Measurements from ENCODE around the gene SLC25A53. TPM values are rescaled to one million over a fixed set of nuclear protein-coding genes. Genes with fewer than 3 reads are reported as not detected.

The SLC25A53 gene
- total RNA-seq, 1 experiment from 2014 or later: 9.8 TPM

DNA sequence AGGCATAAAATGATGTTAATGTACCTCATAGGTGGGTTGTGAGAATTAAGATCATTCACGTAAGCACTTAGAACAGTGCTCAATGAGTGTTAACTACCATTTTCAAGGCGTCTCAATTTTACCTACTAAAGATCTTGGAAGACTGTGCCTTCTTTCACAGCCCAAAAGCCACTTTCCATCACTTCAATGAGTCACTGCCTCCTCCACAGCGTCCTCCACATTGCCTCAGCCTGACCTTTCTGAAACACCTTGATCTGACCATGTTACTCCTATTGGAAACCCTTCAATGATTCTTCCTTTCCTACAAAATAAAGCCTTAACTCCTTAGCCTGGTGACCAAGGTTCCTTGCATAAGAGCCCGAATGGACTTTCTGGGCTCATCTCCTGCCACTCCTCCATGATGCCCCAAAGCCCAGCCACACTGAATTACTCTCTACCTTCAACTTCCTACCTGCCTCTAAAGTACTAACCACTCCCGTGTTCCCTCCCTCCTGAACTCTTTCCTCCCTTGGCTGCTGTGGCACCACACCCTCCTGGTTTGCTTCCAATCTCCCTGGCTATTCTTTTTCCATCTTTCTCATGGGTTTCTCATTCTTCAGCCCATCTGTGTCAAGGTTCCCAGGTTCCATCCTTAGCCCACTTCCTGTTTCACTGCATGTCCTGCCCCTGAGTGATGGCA lies 22.1 kb downstream of the SLC25A53 start:
- TF ChIP-seq POLR2AphosphoS5 (IDR thresholded peaks at IDR 0.05; ENCODE audit: low read depth, low read length): no peak
- TF ChIP-seq, protein P1, sequence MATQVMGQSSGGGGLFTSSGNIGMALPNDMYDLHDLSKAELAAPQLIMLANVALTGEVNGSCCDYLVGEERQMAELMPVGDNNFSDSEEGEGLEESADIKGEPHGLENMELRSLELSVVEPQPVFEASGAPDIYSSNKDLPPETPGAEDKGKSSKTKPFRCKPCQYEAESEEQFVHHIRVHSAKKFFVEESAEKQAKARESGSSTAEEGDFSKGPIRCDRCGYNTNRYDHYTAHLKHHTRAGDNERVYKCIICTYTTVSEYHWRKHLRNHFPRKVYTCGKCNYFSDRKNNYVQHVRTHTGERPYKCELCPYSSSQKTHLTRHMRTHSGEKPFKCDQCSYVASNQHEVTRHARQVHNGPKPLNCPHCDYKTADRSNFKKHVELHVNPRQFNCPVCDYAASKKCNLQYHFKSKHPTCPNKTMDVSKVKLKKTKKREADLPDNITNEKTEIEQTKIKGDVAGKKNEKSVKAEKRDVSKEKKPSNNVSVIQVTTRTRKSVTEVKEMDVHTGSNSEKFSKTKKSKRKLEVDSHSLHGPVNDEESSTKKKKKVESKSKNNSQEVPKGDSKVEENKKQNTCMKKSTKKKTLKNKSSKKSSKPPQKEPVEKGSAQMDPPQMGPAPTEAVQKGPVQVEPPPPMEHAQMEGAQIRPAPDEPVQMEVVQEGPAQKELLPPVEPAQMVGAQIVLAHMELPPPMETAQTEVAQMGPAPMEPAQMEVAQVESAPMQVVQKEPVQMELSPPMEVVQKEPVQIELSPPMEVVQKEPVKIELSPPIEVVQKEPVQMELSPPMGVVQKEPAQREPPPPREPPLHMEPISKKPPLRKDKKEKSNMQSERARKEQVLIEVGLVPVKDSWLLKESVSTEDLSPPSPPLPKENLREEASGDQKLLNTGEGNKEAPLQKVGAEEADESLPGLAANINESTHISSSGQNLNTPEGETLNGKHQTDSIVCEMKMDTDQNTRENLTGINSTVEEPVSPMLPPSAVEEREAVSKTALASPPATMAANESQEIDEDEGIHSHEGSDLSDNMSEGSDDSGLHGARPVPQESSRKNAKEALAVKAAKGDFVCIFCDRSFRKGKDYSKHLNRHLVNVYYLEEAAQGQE (IDR thresholded peaks at IDR 0.05; ENCODE audit: insufficient read depth in 1 of 2, low read depth in 2 of 2, low read length in 1 of 2): no peak
- no peak for TF ChIP-seq TCF7L2 (IDR thresholded peaks at IDR 0.05; ENCODE audit: low read depth, low read length)
- TF ChIP-seq, protein P2, sequence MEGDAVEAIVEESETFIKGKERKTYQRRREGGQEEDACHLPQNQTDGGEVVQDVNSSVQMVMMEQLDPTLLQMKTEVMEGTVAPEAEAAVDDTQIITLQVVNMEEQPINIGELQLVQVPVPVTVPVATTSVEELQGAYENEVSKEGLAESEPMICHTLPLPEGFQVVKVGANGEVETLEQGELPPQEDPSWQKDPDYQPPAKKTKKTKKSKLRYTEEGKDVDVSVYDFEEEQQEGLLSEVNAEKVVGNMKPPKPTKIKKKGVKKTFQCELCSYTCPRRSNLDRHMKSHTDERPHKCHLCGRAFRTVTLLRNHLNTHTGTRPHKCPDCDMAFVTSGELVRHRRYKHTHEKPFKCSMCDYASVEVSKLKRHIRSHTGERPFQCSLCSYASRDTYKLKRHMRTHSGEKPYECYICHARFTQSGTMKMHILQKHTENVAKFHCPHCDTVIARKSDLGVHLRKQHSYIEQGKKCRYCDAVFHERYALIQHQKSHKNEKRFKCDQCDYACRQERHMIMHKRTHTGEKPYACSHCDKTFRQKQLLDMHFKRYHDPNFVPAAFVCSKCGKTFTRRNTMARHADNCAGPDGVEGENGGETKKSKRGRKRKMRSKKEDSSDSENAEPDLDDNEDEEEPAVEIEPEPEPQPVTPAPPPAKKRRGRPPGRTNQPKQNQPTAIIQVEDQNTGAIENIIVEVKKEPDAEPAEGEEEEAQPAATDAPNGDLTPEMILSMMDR (IDR thresholded peaks at IDR 0.05): no peak
- no peak for TF ChIP-seq SIN3A (IDR thresholded peaks at IDR 0.05; ENCODE audit: borderline replicate concordance, insufficient read depth, low read depth, low read length)
- Histone ChIP-seq H3K27me3 (ENCODE audit: control insufficient read depth, insufficient read depth, low read length) (no peaks in the 10 kb centered on the region), H3K36me3 (ENCODE audit: control insufficient read depth, insufficient read depth, low read length) (no peaks in the 10 kb centered on the region), H3K4me1 (ENCODE audit: control insufficient read depth, insufficient read depth, low read length) (peaks cover 4% of the 10 kb centered on the region), H3K27ac (ENCODE audit: low read length) (no peak overlapping the region), H3K9me3 (ENCODE audit: control insufficient read depth, insufficient read depth, low read depth, low read length) (no peaks in the 10 kb centered on the region), H3K4me3 (ENCODE audit: low read depth in 2 of 2, low read length in 2 of 2) (no peak overlapping the region)
- intact Hi-C loops (cut with micrococcal nuclease; ENCODE audit: unreplicated experiment): loop anchor here (10.0 kb wide), 1 partner anchor 290 kb away; no protein-coding TSS in a partner anchor
- ATAC-seq (no peak), DNase-seq (ENCODE audit: low read depth, low spot score) (no peak)
- BruUV-seq (replicated peaks): no TSS peak
- ChIA-PET POLR2A (no interaction called here), CTCF (no interaction called here)
- in situ Hi-C loops (cut with HindIII; ENCODE audit: low pct_unique_long_range_greater_than_20kb, low sequenced_read_pairs): no loop called here

DNA sequence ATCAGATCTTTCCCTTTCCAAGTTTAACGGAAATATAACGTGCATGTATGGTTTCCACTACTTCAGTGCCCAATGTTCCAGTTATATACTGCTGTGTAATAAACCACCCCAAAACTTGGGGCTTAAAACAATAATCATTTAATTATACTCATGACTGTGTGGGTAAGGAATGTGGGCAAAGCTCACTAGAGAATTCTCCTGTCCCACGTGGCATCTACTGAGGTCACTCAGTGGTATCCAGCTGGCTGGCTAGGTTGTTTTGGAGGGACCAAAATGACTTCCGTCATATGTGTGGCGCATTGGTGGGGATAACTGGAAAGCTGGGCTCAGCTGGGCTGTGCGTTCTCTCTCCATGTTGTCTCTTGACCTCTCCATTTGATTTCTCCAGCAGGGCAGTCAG lies 26.0 kb downstream of the SLC25A53 start:
- no peak overlapping the region for H3K4me3 ChIP-seq (ENCODE audit: low read depth in 2 of 2, low read length in 2 of 2)
- H3K4me1 ChIP-seq (ENCODE audit: control insufficient read depth, insufficient read depth, low read length): no peaks in the 10 kb centered on the region
- in situ Hi-C loops (cut with HindIII; ENCODE audit: low pct_unique_long_range_greater_than_20kb, low sequenced_read_pairs): no loop called here
- no peak for DNase-seq (ENCODE audit: low read depth, low spot score)
- POLR2A ChIA-PET: no interaction called here
- intact Hi-C loops (cut with micrococcal nuclease; ENCODE audit: unreplicated experiment): loop anchor here (10.0 kb wide), 1 partner anchor 286 kb away; no protein-coding TSS in a partner anchor
- TF ChIP-seq TCF7L2 (IDR thresholded peaks at IDR 0.05; ENCODE audit: low read depth, low read length) (no peak), SIN3A (IDR thresholded peaks at IDR 0.05; ENCODE audit: borderline replicate concordance, insufficient read depth, low read depth, low read length) (no peak), POLR2AphosphoS5 (IDR thresholded peaks at IDR 0.05; ENCODE audit: low read depth, low read length) (no peak)
- TF ChIP-seq, protein P1 (IDR thresholded peaks at IDR 0.05; ENCODE audit: insufficient read depth in 1 of 2, low read depth in 2 of 2, low read length in 1 of 2): no peak
- TF ChIP-seq, protein P2 (IDR thresholded peaks at IDR 0.05): no peak
- BruUV-seq (replicated peaks): no TSS peak
- no peaks in the 10 kb centered on the region for H3K27me3 ChIP-seq (ENCODE audit: control insufficient read depth, insufficient read depth, low read length)
- CTCF ChIA-PET: no interaction called here
- no peaks in the 10 kb centered on the region for H3K9me3 ChIP-seq (ENCODE audit: control insufficient read depth, insufficient read depth, low read depth, low read length)
- no peak overlapping the region for H3K27ac ChIP-seq (ENCODE audit: low read length)
- H3K36me3 ChIP-seq (ENCODE audit: control insufficient read depth, insufficient read depth, low read length): no peaks in the 10 kb centered on the region
- no peak for ATAC-seq

All from Panc1 (cell line).